ENCODE measurements around the gene BICDL2.

BICDL2 gene

GRCh38 chr16:3046641-3047386 is 10.1 kb upstream of the BICDL2 start:
- no peak for DNase-seq (ENCODE audit: low read depth)

GRCh38 chr16:3045758-3046640 is 9.3 kb upstream of the BICDL2 start, which contains the start of gene MMP25:
TSS of gene MMP25 (plus strand) at chr16:3046561. CDS start at chr16:3046918, 357 bp downstream.
- DNase-seq (ENCODE audit: low read depth), result no peak

GRCh38 chr16:3044708-3045107 is 8.0 kb upstream of the BICDL2 start:
- DNase-seq (ENCODE audit: low read depth), result no peak

GRCh38 chr16:3042376-3042775 is 5.6 kb upstream of the BICDL2 start:
- DNase-seq (ENCODE audit: low read depth), result no peak

GRCh38 chr16:3038896-3039295 is 2.2 kb upstream of the BICDL2 start:
- DNase-seq (ENCODE audit: low read depth), result no peak

- DNase-seq (ENCODE audit: low read depth), result no peak
Observed at GRCh38 chr16:3038256-3038655, 1.5 kb upstream of the BICDL2 start.

- no peak for DNase-seq (ENCODE audit: low read depth)
Observed at GRCh38 chr16:3035972-3036725, 595 bp downstream of the BICDL2 start.

GRCh38 chr16:3035289-3035971 is 1.3 kb downstream of the BICDL2 start:
- no peak for DNase-seq (ENCODE audit: low read depth)

- no peak for DNase-seq (ENCODE audit: low read depth)
Observed at GRCh38 chr16:3032624-3033023, 4.1 kb downstream of the BICDL2 start.

- DNase-seq (ENCODE audit: low read depth), result no peak
Observed at GRCh38 chr16:3030222-3031212, 6.2 kb downstream of the BICDL2 start.

GRCh38 chr16:3029491-3030221 is 7.1 kb downstream of the BICDL2 start:
- peak; percentile 28 for DNase-seq (ENCODE audit: low read depth)

- DNase-seq (ENCODE audit: low read depth), result no peak
Observed at GRCh38 chr16:3028716-3029319, 7.9 kb downstream of the BICDL2 start.

GRCh38 chr16:3027983-3028715 is 8.6 kb downstream of the BICDL2 start:
- peak; percentile 79 for DNase-seq (ENCODE audit: low read depth)

- no peak for DNase-seq (ENCODE audit: low read depth)
Observed at GRCh38 chr16:3027489-3027795, 9.3 kb downstream of the BICDL2 start.

- no peak for DNase-seq (ENCODE audit: low read depth)
Observed at GRCh38 chr16:3026609-3027488, 9.9 kb downstream of the BICDL2 start.

- DNase-seq (ENCODE audit: low read depth), result no peak
Observed at GRCh38 chr16:3026003-3026378, 10.8 kb downstream of the BICDL2 start.

- DNase-seq (ENCODE audit: low read depth), result no peak
Observed at GRCh38 chr16:3025032-3026002, 11.4 kb downstream of the BICDL2 start.

All from activated T-cell treated with anti-CD3 and anti-CD28 coated beads for 24 hours (primary cell).